Lower leg skin (tissue), 3 donors: ENCODE measurements around the gene ZFAND3.

ENCODE experiments used
- POLR2A ChIP-seq, 2 donors: fragments of 450-650 bp; IDR thresholded peaks; one replicate each; pipeline ENCODE4 v1.6.1; 2016 to 2017; ENCODE audit warnings: antibody characterized with exemption in 2 of 2, mild to moderate bottlenecking in 1 of 2, moderate library complexity in 1 of 2
- TF ChIP-seq, protein P1 (sequence below), 3 donors: fragments of 450-650 bp; IDR thresholded peaks; one replicate each; pipeline ENCODE4 v1.5.1; 2016; ENCODE audit warnings: antibody characterized with exemption in 3 of 3, mild to moderate bottlenecking in 3 of 3, moderate library complexity in 2 of 3

DNA sequence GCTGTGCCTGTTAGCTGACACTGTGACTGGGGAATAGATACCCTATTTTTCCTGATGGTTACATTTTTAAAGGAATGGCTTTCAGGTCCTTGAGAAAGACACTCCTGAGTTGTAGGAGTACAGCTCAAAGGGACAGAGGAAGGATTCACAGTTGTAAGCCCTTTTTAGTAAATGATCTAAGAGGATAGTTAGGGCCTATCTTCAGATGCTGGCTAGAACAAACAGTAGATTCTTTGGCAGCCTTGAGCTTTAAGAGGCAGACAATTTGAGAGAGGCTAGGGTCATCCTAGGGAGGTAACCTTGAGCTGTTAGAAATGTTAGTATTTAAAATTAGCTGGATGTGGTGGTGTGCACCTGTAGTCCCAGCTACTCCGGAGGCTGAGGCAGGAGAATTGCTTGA is 111.5 kb downstream of the ZFAND3 start:
- TF ChIP-seq, protein P1, sequence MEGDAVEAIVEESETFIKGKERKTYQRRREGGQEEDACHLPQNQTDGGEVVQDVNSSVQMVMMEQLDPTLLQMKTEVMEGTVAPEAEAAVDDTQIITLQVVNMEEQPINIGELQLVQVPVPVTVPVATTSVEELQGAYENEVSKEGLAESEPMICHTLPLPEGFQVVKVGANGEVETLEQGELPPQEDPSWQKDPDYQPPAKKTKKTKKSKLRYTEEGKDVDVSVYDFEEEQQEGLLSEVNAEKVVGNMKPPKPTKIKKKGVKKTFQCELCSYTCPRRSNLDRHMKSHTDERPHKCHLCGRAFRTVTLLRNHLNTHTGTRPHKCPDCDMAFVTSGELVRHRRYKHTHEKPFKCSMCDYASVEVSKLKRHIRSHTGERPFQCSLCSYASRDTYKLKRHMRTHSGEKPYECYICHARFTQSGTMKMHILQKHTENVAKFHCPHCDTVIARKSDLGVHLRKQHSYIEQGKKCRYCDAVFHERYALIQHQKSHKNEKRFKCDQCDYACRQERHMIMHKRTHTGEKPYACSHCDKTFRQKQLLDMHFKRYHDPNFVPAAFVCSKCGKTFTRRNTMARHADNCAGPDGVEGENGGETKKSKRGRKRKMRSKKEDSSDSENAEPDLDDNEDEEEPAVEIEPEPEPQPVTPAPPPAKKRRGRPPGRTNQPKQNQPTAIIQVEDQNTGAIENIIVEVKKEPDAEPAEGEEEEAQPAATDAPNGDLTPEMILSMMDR (IDR thresholded peaks at IDR 0.05): no peak
- TF ChIP-seq POLR2A (IDR thresholded peaks at IDR 0.05): no peak
